ENCODE results near the gene OPCML. TPM values are rescaled to one million over a fixed set of nuclear protein-coding genes. Genes with fewer than 3 reads are reported as not detected.
A peak's percentile ranks its signal among the peaks of the same experiment; 100 is the strongest.

The OPCML gene
- total and polyA plus RNA-seq, 2 donors from 2014 or later: 0.77 to 1.1 TPM

DNA sequence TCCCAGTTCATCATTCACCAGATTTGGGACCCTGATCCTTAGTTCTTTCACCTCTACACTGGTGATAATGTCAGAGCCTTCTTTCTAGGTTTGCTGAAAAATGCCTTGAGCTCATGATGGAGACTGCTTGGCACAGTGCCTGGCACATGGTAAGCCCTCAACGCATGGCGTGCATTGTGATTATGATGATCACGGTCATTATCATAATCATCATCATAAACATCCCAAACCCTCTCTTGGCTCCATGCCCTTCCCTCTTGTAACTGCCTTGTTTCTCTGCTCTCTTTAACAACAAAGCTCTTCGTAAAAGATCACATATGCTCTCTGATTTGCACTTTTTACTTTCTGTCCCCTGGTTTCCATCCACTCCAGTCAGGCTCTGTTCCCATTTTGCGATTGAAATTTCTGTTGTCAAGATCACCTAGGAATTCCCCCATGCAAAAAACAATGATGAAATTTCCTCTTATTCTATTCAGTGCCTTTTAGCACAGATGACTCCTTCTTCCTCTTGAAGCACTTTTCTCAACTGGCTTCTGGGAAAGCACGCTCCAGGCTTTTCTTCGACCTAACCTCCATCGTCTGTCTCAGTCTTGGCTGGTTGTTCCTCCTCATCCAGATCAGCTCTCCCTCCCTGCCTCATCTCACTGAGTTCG is 479.1 kb downstream of the OPCML start:
- H3K9ac ChIP-seq (ENCODE audit: low read length in 3 of 3): no peak overlapping the region
- DNase-seq (no peak), FAIRE-seq (no peak)
- TF ChIP-seq, protein P1, sequence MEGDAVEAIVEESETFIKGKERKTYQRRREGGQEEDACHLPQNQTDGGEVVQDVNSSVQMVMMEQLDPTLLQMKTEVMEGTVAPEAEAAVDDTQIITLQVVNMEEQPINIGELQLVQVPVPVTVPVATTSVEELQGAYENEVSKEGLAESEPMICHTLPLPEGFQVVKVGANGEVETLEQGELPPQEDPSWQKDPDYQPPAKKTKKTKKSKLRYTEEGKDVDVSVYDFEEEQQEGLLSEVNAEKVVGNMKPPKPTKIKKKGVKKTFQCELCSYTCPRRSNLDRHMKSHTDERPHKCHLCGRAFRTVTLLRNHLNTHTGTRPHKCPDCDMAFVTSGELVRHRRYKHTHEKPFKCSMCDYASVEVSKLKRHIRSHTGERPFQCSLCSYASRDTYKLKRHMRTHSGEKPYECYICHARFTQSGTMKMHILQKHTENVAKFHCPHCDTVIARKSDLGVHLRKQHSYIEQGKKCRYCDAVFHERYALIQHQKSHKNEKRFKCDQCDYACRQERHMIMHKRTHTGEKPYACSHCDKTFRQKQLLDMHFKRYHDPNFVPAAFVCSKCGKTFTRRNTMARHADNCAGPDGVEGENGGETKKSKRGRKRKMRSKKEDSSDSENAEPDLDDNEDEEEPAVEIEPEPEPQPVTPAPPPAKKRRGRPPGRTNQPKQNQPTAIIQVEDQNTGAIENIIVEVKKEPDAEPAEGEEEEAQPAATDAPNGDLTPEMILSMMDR (IDR thresholded peaks at IDR 0.05; ENCODE audit: borderline replicate concordance, extremely low read depth, insufficient read depth): no peak
- intact Hi-C loops (cut with DNase I): no loop called here
- no peaks in the 10 kb centered on the region for H3K36me3 ChIP-seq (ENCODE audit: control insufficient read depth in 2 of 3, insufficient read depth in 3 of 3, low read length in 3 of 3)
- no peak overlapping the region for H3K4me3 ChIP-seq (ENCODE audit: low read length in 3 of 3)
- H3K27ac ChIP-seq (ENCODE audit: low read depth in 2 of 2, low read length in 2 of 2): peak overlapping the region in 1 of 2 donors; percentile 48
- H3K9me3 ChIP-seq (ENCODE audit: control insufficient read depth in 2 of 3, insufficient read depth in 1 of 3, low read length in 3 of 3): no peaks in the 10 kb centered on the region
- H3K4me1 ChIP-seq (ENCODE audit: control insufficient read depth in 2 of 3, insufficient read depth in 2 of 3, low read depth in 1 of 3, low read length in 3 of 3): peaks cover 0 to 9% (median 8%) of the 10 kb centered on the region in 3 donors
- H3K27me3 ChIP-seq (ENCODE audit: control insufficient read depth, insufficient read depth, low read length): no peaks in the 10 kb centered on the region

DNA sequence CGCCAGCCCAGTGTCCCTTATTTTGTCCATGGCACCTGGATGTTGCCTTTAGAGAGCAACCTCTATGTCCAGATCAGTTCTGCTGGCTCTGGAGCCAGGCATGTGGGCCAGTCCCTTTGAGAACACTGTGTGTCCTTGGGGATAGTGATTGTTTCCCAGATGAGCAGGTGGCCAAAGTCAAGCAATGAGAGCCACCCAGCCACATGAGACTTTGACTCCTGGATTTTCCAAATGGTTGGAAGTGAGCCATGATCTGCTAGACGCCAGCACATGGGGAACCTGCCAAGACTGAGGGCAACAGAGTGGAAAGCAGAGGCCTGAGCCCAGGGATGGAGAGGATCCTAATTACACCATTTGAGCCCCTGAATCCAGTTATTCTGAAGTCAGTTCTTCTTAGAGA is 479.8 kb downstream of the OPCML start:
- FAIRE-seq: no peak
- intact Hi-C loops (cut with DNase I): no loop called here
- H3K4me3 ChIP-seq (ENCODE audit: low read length in 3 of 3): no peak overlapping the region

DNA sequence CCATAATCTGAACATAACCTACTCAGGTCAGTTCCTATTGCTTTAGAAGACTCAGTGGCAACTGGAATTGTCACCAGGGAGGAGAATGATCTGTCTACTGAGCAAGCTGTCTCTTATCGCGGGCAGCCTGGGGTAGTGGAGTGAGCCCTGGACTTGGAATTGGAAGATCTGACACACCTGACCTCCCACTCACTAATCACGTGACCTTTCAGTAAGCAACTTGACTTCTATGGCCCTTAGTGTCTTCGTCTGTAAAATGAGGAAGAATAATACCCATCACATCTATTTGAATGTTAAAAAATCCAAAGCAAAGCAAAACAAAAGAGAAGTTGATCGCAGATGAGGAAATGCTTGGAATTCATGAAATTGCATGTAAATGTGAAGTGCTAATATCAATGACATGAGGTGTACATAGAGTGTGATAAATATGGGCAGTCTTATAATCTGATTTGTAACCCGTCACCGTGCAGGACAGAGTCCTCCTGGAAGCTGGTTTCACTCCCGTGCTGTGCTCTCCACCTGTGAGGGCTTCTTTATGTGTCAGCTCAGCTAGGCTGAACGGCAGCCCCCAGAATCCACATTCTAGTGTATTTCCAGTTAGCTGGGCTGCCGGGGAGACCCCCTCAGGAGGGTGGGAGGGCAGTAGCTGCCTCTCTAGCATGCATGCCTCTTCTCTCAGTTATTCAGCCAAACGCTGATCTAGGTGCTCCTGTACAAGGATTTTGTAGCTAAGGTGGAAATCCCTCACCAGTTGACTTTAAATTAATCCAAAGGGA is 482.9 kb downstream of the OPCML start:
- no peaks in the 10 kb centered on the region for H3K27me3 ChIP-seq (ENCODE audit: control insufficient read depth, insufficient read depth, low read length)
- H3K4me1 ChIP-seq (ENCODE audit: control insufficient read depth in 2 of 3, insufficient read depth in 2 of 3, low read depth in 1 of 3, low read length in 3 of 3): peaks cover 0 to 15% (median 12%) of the 10 kb centered on the region in 3 donors
- no peak overlapping the region for H3K9ac ChIP-seq (ENCODE audit: low read length in 3 of 3)
- no peaks in the 10 kb centered on the region for H3K9me3 ChIP-seq (ENCODE audit: control insufficient read depth in 2 of 3, insufficient read depth in 1 of 3, low read length in 3 of 3)
- no peak overlapping the region for H3K4me3 ChIP-seq (ENCODE audit: low read length in 3 of 3)
- DNase-seq: no peak
- intact Hi-C loops (cut with DNase I): no loop called here
- no peaks in the 10 kb centered on the region for H3K36me3 ChIP-seq (ENCODE audit: control insufficient read depth in 2 of 3, insufficient read depth in 3 of 3, low read length in 3 of 3)
- H3K27ac ChIP-seq (ENCODE audit: low read depth in 2 of 2, low read length in 2 of 2): no peak overlapping the region
- TF ChIP-seq, protein P1 (IDR thresholded peaks at IDR 0.05; ENCODE audit: borderline replicate concordance, extremely low read depth, insufficient read depth): no peak
- no peak for FAIRE-seq

More for the DNA sequence above, 479.8 kb downstream of the OPCML start:
- TF ChIP-seq, protein P1 (IDR thresholded peaks at IDR 0.05; ENCODE audit: borderline replicate concordance, extremely low read depth, insufficient read depth): no peak
- Histone ChIP-seq H3K27me3 (ENCODE audit: control insufficient read depth, insufficient read depth, low read length) (no peaks in the 10 kb centered on the region), H3K4me1 (ENCODE audit: control insufficient read depth in 2 of 3, insufficient read depth in 2 of 3, low read depth in 1 of 3, low read length in 3 of 3) (peaks cover 0 to 9% (median 8%) of the 10 kb centered on the region in 3 donors), H3K27ac (ENCODE audit: low read depth in 2 of 2, low read length in 2 of 2) (no peak overlapping the region), H3K36me3 (ENCODE audit: control insufficient read depth in 2 of 3, insufficient read depth in 3 of 3, low read length in 3 of 3) (no peaks in the 10 kb centered on the region), H3K9ac (ENCODE audit: low read length in 3 of 3) (no peak overlapping the region), H3K9me3 (ENCODE audit: control insufficient read depth in 2 of 3, insufficient read depth in 1 of 3, low read length in 3 of 3) (no peaks in the 10 kb centered on the region)
- no peak for DNase-seq

Measured in kidney (tissue), 14 donors.